Testis (tissue), 2 donors: Measurements from ENCODE around the gene LRP1B.

ENCODE experiments used
- CTCF ChIP-seq, 3 experiments: fragments of 450-650 bp in 2 of 3; fragments of 200-600 bp in 1 of 3; sonication (generic) in 1 of 3; IDR thresholded peaks; one replicate each; pipeline ENCODE4 v1.5.1; 2016 to 2019; ENCODE audit warnings: antibody characterized with exemption in 3 of 3, mild to moderate bottlenecking in 2 of 3, moderate library complexity in 1 of 3
- POLR2A ChIP-seq: fragments of 450-650 bp; IDR thresholded peaks from one replicate; pipeline ENCODE4 v1.6.1; 2017; ENCODE audit warnings: antibody characterized with exemption, mild to moderate bottlenecking, moderate library complexity

DNA sequence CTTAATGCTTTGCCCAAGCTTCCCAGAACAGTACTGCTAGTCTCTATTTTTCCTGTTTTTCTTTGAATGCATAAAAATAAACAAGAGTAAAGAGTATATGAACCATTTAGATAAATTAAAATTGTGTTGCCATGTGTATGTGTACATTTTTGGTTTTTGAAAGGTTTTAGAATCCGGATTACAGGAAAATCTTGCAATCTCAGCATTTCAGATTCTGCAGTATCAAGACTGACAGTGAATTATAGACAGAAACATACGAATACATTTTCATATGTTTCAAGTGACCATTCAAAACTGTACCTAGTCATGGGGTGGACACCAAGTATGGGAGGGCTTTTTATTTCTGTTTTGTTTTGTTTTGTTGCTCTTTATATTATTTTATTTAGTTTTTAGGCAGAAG, 604.1 kb downstream of the LRP1B start:
- TF ChIP-seq CTCF (IDR thresholded peaks at IDR 0.05) (no peak), POLR2A (no peak)
